ENCODE measurements around the gene IGFL4.

Gene IGFL4

DNA sequence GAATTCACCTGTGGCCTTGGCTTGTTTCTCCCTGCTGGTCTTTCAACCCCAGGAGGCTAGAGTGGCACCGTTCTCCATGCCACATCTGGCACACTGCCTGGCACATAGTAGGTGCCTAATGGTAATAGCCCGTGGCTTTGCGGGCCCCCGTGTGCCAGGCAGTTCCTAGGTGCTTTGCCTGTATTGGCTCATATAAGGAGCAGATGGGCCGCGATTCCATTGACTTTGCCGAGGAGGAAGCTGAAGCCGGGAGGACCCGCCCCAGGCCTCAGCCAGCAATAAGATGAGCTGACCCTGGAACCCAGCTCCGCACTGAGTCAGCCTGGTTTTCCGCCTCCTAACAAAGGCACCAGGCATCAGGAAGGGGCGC is 18.8 kb downstream of the IGFL4 start:
- H3K27me3 ChIP-seq (ENCODE audit: control insufficient read depth in 2 of 2, insufficient read depth in 2 of 2, low read length in 2 of 2) = peaks cover 4 to 15% of the 10 kb centered on the region in 2 donors
- no peaks in the 10 kb centered on the region for H3K9me3 ChIP-seq (ENCODE audit: control insufficient read depth in 2 of 2, low read length in 2 of 2)
- no peak overlapping the region for H3K27ac ChIP-seq (ENCODE audit: low read depth in 2 of 2, low read length in 2 of 2)
- H3K4me1 ChIP-seq (ENCODE audit: control insufficient read depth in 2 of 2, insufficient read depth in 2 of 2, low read length in 2 of 2) = peaks cover 0 to 2% of the 10 kb centered on the region in 2 donors
- H3K4me3 ChIP-seq (ENCODE audit: low read length in 2 of 2) = no peak overlapping the region
- H3K9ac ChIP-seq (ENCODE audit: low read depth in 1 of 2, low read length in 2 of 2) = no peak overlapping the region
- no peaks in the 10 kb centered on the region for H3K36me3 ChIP-seq (ENCODE audit: control insufficient read depth in 2 of 2, insufficient read depth in 2 of 2, low read length in 2 of 2)

DNA sequence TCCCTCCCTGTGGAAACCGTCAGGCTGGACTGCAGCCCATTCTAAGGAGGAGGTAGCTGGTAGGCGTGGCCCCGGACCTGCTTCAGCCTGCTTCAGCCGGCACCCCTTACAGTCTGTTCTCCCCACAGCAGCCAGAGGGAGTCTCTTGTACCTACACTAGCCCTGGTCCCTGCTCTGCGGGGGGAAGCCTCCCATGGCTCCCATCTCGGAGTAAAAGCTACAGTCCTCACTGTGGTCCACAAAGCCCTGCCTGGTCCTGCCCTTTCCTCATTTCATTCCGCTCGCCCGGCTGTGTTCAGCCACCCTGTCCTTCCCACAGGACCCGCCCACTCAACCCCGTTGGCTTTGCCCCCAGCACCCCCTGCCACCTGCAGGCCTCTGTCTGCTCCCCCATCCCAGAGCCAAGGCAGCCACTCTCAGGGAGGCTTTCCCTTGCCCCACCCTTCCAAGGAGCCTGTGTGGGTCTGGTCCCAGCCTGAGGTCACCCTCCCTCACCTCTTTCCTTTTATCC is 19.2 kb downstream of the IGFL4 start:
- no peak overlapping the region for H3K4me3 ChIP-seq (ENCODE audit: low read length in 2 of 2)

DNA sequence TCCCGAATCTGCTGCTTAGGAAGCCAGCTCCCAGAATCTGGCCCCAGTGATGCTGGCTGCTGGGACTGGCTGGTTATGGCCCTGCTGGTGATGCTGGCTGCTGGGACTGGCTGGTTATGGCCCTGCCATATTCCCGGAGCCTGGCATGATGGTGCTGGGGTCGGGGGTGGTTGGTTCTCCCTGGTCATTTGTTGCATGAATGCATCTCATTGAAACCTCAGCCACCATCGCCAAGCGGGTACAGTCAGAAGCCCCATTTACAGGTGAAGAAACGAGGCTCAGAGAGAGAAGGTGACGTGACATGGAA is 20.0 kb downstream of the IGFL4 start:
- no peak overlapping the region for H3K9ac ChIP-seq (ENCODE audit: low read depth in 1 of 2, low read length in 2 of 2)
- no peaks in the 10 kb centered on the region for H3K9me3 ChIP-seq (ENCODE audit: control insufficient read depth in 2 of 2, low read length in 2 of 2)
- H3K27ac ChIP-seq (ENCODE audit: low read depth in 2 of 2, low read length in 2 of 2) = no peak overlapping the region
- no peaks in the 10 kb centered on the region for H3K36me3 ChIP-seq (ENCODE audit: control insufficient read depth in 2 of 2, insufficient read depth in 2 of 2, low read length in 2 of 2)
- H3K4me3 ChIP-seq (ENCODE audit: low read length in 2 of 2) = no peak overlapping the region
- peaks cover 8 to 11% of the 10 kb centered on the region in 2 donors for H3K4me1 ChIP-seq (ENCODE audit: control insufficient read depth in 2 of 2, insufficient read depth in 2 of 2, low read length in 2 of 2)
- H3K27me3 ChIP-seq (ENCODE audit: control insufficient read depth in 2 of 2, insufficient read depth in 2 of 2, low read length in 2 of 2) = peaks cover 4 to 15% of the 10 kb centered on the region in 2 donors

More for the DNA sequence above, 19.2 kb downstream of the IGFL4 start:
- no peaks in the 10 kb centered on the region for H3K36me3 ChIP-seq (ENCODE audit: control insufficient read depth in 2 of 2, insufficient read depth in 2 of 2, low read length in 2 of 2)
- H3K9me3 ChIP-seq (ENCODE audit: control insufficient read depth in 2 of 2, low read length in 2 of 2) = no peaks in the 10 kb centered on the region
- no peak overlapping the region for H3K9ac ChIP-seq (ENCODE audit: low read depth in 1 of 2, low read length in 2 of 2)
- peaks cover 4 to 15% of the 10 kb centered on the region in 2 donors for H3K27me3 ChIP-seq (ENCODE audit: control insufficient read depth in 2 of 2, insufficient read depth in 2 of 2, low read length in 2 of 2)
- H3K27ac ChIP-seq (ENCODE audit: low read depth in 2 of 2, low read length in 2 of 2) = no peak overlapping the region
- H3K4me1 ChIP-seq (ENCODE audit: control insufficient read depth in 2 of 2, insufficient read depth in 2 of 2, low read length in 2 of 2) = peaks cover under 1 to 2% of the 10 kb centered on the region in 2 donors

DNA sequence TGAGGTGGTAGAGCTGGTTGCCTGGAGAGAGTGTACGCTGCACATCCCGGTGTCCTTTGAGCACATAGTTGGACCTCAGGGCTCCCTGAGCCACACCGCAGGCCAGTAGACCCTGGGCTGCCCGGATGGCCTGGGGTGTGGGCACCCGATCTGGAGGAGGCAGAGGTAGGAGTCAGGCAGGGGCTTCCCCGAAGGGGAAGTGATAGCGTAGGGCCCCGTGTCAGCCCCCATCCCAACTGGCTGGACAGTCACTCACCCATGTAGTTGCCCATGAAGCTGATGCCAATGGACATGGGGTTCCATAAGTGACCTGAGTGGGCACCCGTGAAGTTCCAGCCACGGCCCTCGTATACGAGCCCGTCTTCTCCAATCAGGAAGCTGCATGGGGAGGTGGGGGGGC is 21.5 kb downstream of the IGFL4 start:
- H3K27me3 ChIP-seq (ENCODE audit: control insufficient read depth in 2 of 2, insufficient read depth in 2 of 2, low read length in 2 of 2) = peaks cover 10 to 20% of the 10 kb centered on the region in 2 donors
- no peak overlapping the region for H3K9ac ChIP-seq (ENCODE audit: low read depth in 1 of 2, low read length in 2 of 2)

DNA sequence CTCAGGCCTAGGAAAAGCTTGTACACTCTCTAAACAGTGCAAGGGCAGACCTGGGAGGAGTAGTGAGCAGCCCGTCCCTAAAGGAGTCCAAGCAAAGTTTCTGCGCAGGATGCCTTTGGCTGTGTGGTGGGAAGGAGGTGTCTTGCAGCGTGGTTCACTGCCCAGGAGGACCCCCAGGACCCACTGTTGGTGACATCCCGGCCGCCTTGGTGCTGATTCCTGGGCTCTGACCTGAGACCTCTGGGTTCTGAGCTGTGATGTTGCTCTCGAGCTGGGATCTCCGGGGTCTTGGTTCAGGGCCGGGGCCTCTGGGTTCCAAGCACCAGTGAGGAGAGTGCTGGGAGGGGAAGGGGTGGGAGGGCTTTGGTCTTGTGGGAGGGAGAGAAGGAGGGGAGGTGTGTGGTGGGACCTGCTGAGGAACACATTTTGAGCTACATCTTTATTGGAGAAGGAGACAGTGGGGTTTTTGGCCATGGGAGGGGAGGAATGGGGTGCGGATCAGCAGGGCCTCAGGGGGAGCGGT is 22.0 kb downstream of the IGFL4 start:
- Histone ChIP-seq H3K9ac (ENCODE audit: low read depth in 1 of 2, low read length in 2 of 2) (no peak overlapping the region), H3K27me3 (ENCODE audit: control insufficient read depth in 2 of 2, insufficient read depth in 2 of 2, low read length in 2 of 2) (peaks cover 10 to 18% of the 10 kb centered on the region in 2 donors), H3K9me3 (ENCODE audit: control insufficient read depth in 2 of 2, low read length in 2 of 2) (no peaks in the 10 kb centered on the region), H3K4me3 (ENCODE audit: low read length in 2 of 2) (no peak overlapping the region), H3K4me1 (ENCODE audit: control insufficient read depth in 2 of 2, insufficient read depth in 2 of 2, low read length in 2 of 2) (peaks cover 14 to 22% of the 10 kb centered on the region in 2 donors), H3K27ac (ENCODE audit: low read depth in 2 of 2, low read length in 2 of 2) (no peak overlapping the region), H3K36me3 (ENCODE audit: control insufficient read depth in 2 of 2, insufficient read depth in 2 of 2, low read length in 2 of 2) (no peaks in the 10 kb centered on the region)

More for the DNA sequence above, 21.5 kb downstream of the IGFL4 start:
- Histone ChIP-seq H3K9me3 (ENCODE audit: control insufficient read depth in 2 of 2, low read length in 2 of 2) (no peaks in the 10 kb centered on the region), H3K27ac (ENCODE audit: low read depth in 2 of 2, low read length in 2 of 2) (no peak overlapping the region), H3K36me3 (ENCODE audit: control insufficient read depth in 2 of 2, insufficient read depth in 2 of 2, low read length in 2 of 2) (no peaks in the 10 kb centered on the region), H3K4me3 (ENCODE audit: low read length in 2 of 2) (no peak overlapping the region), H3K4me1 (ENCODE audit: control insufficient read depth in 2 of 2, insufficient read depth in 2 of 2, low read length in 2 of 2) (peaks cover 14 to 22% of the 10 kb centered on the region in 2 donors)

DNA sequence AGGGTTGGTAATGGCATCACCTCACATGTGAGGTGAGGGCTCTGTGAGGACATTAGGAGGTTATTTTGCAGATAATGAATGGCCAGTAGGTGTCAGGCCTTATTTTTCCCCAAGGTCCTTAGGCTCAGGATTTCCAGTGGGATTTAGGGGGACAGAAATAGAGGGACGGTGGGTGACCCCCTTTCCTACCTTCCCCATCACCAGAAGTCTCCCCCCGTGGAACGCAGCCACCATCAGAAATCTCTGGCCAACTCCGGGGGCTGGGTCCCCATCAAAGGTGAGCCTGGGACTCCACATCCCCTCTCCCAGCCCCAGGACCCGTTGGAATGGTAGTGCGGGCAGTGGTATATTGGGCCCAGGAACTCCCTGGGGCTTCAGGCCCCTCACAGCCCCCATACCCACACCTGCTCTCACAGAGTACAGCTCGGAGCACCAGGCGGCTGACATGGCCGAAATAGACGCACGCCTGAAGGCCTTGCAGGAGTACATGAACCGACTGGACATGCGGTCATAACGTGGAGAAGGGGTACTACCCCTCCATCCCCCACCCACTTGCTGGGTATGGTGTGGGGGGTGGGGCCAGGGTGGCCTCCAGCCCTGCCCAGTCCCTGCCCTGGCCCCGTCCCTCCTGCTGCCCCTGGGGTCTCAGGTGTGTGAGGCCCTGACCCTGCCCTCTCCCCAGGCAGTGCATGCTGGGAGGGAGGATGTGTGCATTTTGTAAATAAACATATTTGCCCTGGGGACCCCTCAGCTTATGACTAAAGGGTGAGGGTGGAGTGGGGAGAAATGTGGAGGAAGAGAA is 22.7 kb downstream of the IGFL4 start:
- Histone ChIP-seq H3K27me3 (ENCODE audit: control insufficient read depth in 2 of 2, insufficient read depth in 2 of 2, low read length in 2 of 2) (peaks cover 10 to 17% of the 10 kb centered on the region in 2 donors), H3K4me1 (ENCODE audit: control insufficient read depth in 2 of 2, insufficient read depth in 2 of 2, low read length in 2 of 2) (peaks cover 14 to 22% of the 10 kb centered on the region in 2 donors), H3K9ac (ENCODE audit: low read depth in 1 of 2, low read length in 2 of 2) (no peak overlapping the region), H3K27ac (ENCODE audit: low read depth in 2 of 2, low read length in 2 of 2) (no peak overlapping the region), H3K4me3 (ENCODE audit: low read length in 2 of 2) (no peak overlapping the region), H3K9me3 (ENCODE audit: control insufficient read depth in 2 of 2, low read length in 2 of 2) (no peaks in the 10 kb centered on the region), H3K36me3 (ENCODE audit: control insufficient read depth in 2 of 2, insufficient read depth in 2 of 2, low read length in 2 of 2) (no peaks in the 10 kb centered on the region)

DNA sequence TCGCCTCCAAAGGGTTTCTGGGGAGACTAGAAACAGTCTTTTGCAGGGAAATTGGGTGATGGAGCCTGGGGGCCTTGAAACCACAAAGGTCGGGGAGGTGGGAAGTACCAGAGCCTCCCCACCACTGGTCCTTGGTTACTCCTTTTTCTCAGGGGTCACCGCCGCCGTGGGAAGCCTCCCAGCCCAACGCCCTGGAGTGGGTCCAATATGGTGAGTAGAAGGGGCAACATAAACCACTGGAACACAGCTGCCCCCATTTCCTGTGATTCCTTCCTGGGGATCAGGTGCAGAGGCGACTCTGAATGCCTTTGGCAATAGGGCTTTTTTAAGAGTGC is 23.7 kb downstream of the IGFL4 start:
- no peaks in the 10 kb centered on the region for H3K9me3 ChIP-seq (ENCODE audit: control insufficient read depth in 2 of 2, low read length in 2 of 2)
- H3K9ac ChIP-seq (ENCODE audit: low read depth in 1 of 2, low read length in 2 of 2) = no peak overlapping the region
- no peak overlapping the region for H3K4me3 ChIP-seq (ENCODE audit: low read length in 2 of 2)
- no peaks in the 10 kb centered on the region for H3K36me3 ChIP-seq (ENCODE audit: control insufficient read depth in 2 of 2, insufficient read depth in 2 of 2, low read length in 2 of 2)
- peaks cover 6 to 9% of the 10 kb centered on the region in 2 donors for H3K27me3 ChIP-seq (ENCODE audit: control insufficient read depth in 2 of 2, insufficient read depth in 2 of 2, low read length in 2 of 2)
- no peak overlapping the region for H3K27ac ChIP-seq (ENCODE audit: low read depth in 2 of 2, low read length in 2 of 2)
- H3K4me1 ChIP-seq (ENCODE audit: control insufficient read depth in 2 of 2, insufficient read depth in 2 of 2, low read length in 2 of 2) = peaks cover 14 to 22% of the 10 kb centered on the region in 2 donors

DNA sequence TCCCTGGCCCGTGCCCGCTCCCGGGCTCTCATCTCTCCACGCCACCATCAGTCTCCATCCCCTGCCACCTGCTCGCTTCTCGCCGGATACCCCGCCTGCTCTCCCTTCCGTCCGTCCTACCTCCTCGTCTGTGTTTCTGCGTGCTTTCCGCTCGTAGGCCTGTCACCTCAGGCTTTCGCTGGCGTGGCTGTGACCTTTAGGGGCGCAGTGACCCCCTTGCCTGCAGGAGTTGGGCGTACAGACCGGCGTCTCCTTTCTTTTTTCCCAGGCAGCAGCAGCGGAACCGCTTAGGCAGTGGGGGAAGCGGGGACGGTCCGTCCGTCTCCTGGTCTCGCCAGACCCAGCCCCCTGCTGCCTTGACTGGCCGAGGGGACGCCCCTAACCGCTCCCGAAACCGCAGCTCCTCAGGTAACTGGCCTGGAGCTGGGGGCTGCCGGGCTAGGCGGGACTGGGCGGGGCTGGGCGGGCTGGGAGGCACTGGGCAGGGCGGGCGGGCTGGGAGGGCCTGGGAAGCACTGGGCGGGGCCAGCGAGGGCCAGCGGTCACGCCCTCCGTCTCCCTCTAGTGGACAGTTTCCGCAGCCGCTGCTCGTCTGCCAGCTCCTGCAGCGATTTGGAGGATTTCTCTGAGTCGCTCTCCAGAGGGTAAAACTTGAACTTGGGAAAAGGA is 24.2 kb downstream of the IGFL4 start:
- peak overlapping the region in 1 of 2 donors; percentile 38 for H3K9ac ChIP-seq (ENCODE audit: low read depth in 1 of 2, low read length in 2 of 2)
- no peak overlapping the region for H3K27ac ChIP-seq (ENCODE audit: low read depth in 2 of 2, low read length in 2 of 2)
- H3K4me3 ChIP-seq (ENCODE audit: low read length in 2 of 2) = peak overlapping the region; percentile 74 to 81
- no peaks in the 10 kb centered on the region for H3K36me3 ChIP-seq (ENCODE audit: control insufficient read depth in 2 of 2, insufficient read depth in 2 of 2, low read length in 2 of 2)
- H3K27me3 ChIP-seq (ENCODE audit: control insufficient read depth in 2 of 2, insufficient read depth in 2 of 2, low read length in 2 of 2) = peaks cover 6% of the 10 kb centered on the region in 2 donors
- H3K4me1 ChIP-seq (ENCODE audit: control insufficient read depth in 2 of 2, insufficient read depth in 2 of 2, low read length in 2 of 2) = peaks cover 14 to 21% of the 10 kb centered on the region in 2 donors
- H3K9me3 ChIP-seq (ENCODE audit: control insufficient read depth in 2 of 2, low read length in 2 of 2) = no peaks in the 10 kb centered on the region

DNA sequence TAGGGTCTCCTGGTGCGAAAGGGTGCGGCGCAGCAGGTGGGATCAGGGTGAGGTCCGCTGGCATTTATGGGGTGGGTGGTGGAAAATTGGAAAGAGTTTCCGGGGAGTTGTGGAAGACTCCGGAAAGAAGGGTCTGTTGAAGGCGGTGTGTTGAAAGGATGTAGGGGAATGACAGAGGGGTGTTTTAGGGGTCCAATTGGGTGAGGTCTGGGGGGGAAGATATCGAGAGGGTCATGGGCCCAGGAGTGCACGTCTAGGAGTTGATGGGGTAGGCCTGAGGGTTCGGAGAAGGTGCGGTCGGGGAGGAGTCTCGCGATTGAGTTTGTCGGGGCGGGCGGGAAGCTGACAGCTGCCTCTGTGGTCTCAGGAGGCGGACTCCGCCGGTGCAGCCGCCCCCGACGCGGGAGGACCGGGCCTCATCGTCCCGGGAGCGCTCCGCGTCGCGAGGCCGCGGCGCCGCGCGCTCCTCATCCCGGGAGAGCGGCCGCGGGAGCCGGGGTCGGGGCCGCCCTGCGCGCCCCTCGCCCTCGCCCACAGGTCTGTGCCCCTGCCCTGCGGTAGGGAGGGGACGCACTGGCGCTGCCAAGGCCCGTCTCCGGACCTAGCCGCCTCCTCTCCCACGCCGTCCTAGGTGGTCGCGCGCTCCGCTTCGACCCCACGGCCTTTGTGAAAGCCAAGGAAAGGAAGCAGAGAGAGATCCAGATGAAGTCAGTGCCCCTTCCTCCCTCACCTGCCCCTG is 24.9 kb downstream of the IGFL4 start:
- H3K27me3 ChIP-seq (ENCODE audit: control insufficient read depth in 2 of 2, insufficient read depth in 2 of 2, low read length in 2 of 2) = peaks cover 6% of the 10 kb centered on the region in 2 donors

More for the DNA sequence above, 24.9 kb downstream of the IGFL4 start:
- Histone ChIP-seq H3K9ac (ENCODE audit: low read depth in 1 of 2, low read length in 2 of 2) (peak overlapping the region in 1 of 2 donors; percentile 38), H3K4me1 (ENCODE audit: control insufficient read depth in 2 of 2, insufficient read depth in 2 of 2, low read length in 2 of 2) (peaks cover 14 to 20% of the 10 kb centered on the region in 2 donors), H3K9me3 (ENCODE audit: control insufficient read depth in 2 of 2, low read length in 2 of 2) (no peaks in the 10 kb centered on the region), H3K27ac (ENCODE audit: low read depth in 2 of 2, low read length in 2 of 2) (no peak overlapping the region), H3K36me3 (ENCODE audit: control insufficient read depth in 2 of 2, insufficient read depth in 2 of 2, low read length in 2 of 2) (no peaks in the 10 kb centered on the region), H3K4me3 (ENCODE audit: low read length in 2 of 2) (peak overlapping the region; percentile 74 to 81)

Data from mucosa of rectum (tissue), 2 donors.